Gastrocnemius medialis (tissue), 4 donors: Measurements from ENCODE around the gene CDH4. TPM values are rescaled to one million over a fixed set of nuclear protein-coding genes. Genes with fewer than 3 reads are reported as not detected.

Experiments
- ATAC-seq, 2 donors: fragments of 150-250 bp; one replicate each; pipeline ENCODE4 v1.9.1; 2016
- DNase-seq, 2 donors: peaks; one replicate each; pipeline ENCODE4 v3.0.0-alpha.2; 2019
- H3K27ac ChIP-seq, 4 donors: fragments of 200-600 bp; sonication (generic); 1 replicate in 1 of 4; 2 replicates in 3 of 4; pipeline ENCODE4 v1.5.1; 2016 to 2018; ENCODE audit warnings: mild to moderate bottlenecking in 2 of 4, moderate library complexity in 1 of 4
- H3K27me3 ChIP-seq, 3 donors: fragments of 200-600 bp; sonication (generic) in 2 of 3; 1 replicate in 1 of 3; 2 replicates in 2 of 3; pipeline versions ENCODE4 v1.5.1 to v1.6.0; 2016 to 2019; ENCODE audit warnings: mild to moderate bottlenecking in 1 of 3, moderate library complexity in 1 of 3
- H3K36me3 ChIP-seq, 2 donors: fragments of 200-600 bp; sonication (generic) in 1 of 2; one replicate each; pipeline ENCODE4 v1.5.1; 2017 to 2018
- H3K4me1 ChIP-seq, 2 donors: fragments of 200-600 bp; sonication (generic) in 1 of 2; one replicate each; pipeline ENCODE4 v1.5.1; 2016 to 2017; ENCODE audit warnings: mild to moderate bottlenecking in 2 of 2
- H3K4me3 ChIP-seq, 4 donors: fragments of 200-600 bp; sonication (generic) in 3 of 4; 1 replicate in 1 of 4; 2 replicates in 3 of 4; pipeline ENCODE4 v1.5.1; 2016 to 2019; ENCODE audit warnings: mild to moderate bottlenecking in 2 of 4
- H3K9me3 ChIP-seq, 3 donors: fragments of 200-600 bp; sonication (generic) in 2 of 3; 1 replicate in 1 of 3; 2 replicates in 2 of 3; pipeline ENCODE4 v1.5.1; 2016 to 2019
- POLR2A ChIP-seq, 2 donors: fragments of 450-650 bp; IDR thresholded peaks; one replicate each; pipeline ENCODE4 v1.6.1; 2017; ENCODE audit warnings: antibody characterized with exemption in 2 of 2, mild to moderate bottlenecking in 2 of 2, moderate library complexity in 2 of 2
- in situ Hi-C, 4 donors: fragments of 200-750 bp; cut with MboI; loops; one replicate each; pipeline versions ENCODE4 v1.15.0 to v1.8.0; 2017; ENCODE audit warnings: low sequenced_read_pairs in 4 of 4
- intact Hi-C: fragments of 100-400 bp; cut with DNase I; formaldehyde crosslinking; loops from one replicate; pipeline ENCODE4 v1.15.1; 2023; ENCODE audit warnings: low total_unique reads
- total RNA-seq, 4 donors: library from RNA; depleted of rRNA; stranded (reverse); fragments of >200 nt; gene quantifications; one replicate each; pipeline versions ENCODE4 v1.1.0 to v1.2.3, GENCODE V29; 2016
- TF ChIP-seq, protein P1 (sequence below), 5 experiments: fragments of 450-650 bp in 3 of 5; fragments of 200-600 bp in 2 of 5; sonication (generic) in 2 of 5; IDR thresholded peaks in 4 of 5; conservative IDR thresholded peaks in 1 of 5; 1 replicate in 4 of 5; 2 replicates in 1 of 5; pipeline ENCODE4 v1.5.1; 2016 to 2019; ENCODE audit warnings: antibody characterized with exemption in 5 of 5, mild to moderate bottlenecking in 3 of 5, moderate library complexity in 3 of 5

CDH4 gene
- total RNA-seq, 4 donors from 2014 or later, result 0.38 to 1.2 (median 0.86) TPM

DNA sequence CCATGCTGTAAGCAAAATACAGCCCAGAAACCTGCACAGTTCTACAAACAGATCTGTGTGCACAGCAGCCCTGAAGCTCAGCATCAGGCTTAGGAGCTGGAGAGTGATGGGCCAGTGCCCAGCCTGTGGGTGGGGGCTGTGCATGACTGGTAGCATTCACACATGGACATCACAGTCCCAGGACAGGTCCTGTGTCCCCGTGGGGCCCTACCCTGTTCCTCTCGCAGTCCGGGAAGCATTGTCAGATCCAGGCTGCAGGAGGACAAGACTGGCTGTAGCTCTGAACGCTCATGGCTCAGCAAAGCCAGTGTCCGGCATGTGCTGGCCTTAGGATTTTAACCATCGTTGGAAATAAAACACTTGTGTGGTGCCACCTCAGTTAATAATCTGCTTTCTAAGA is 234.1 kb downstream of the CDH4 start:
- no peaks in the 10 kb centered on the region for H3K9me3 ChIP-seq
- DNase-seq (no peak), ATAC-seq (no peak)
- H3K27ac ChIP-seq, result no peak overlapping the region
- intact Hi-C loops (no loop called here), in situ Hi-C loops (no loop called here)
- no peaks in the 10 kb centered on the region for H3K27me3 ChIP-seq
- no peaks in the 10 kb centered on the region for H3K4me1 ChIP-seq
- no peak overlapping the region for H3K4me3 ChIP-seq
- no peaks in the 10 kb centered on the region for H3K36me3 ChIP-seq
- no peak for TF ChIP-seq POLR2A (IDR thresholded peaks at IDR 0.05)
- TF ChIP-seq, protein P1, sequence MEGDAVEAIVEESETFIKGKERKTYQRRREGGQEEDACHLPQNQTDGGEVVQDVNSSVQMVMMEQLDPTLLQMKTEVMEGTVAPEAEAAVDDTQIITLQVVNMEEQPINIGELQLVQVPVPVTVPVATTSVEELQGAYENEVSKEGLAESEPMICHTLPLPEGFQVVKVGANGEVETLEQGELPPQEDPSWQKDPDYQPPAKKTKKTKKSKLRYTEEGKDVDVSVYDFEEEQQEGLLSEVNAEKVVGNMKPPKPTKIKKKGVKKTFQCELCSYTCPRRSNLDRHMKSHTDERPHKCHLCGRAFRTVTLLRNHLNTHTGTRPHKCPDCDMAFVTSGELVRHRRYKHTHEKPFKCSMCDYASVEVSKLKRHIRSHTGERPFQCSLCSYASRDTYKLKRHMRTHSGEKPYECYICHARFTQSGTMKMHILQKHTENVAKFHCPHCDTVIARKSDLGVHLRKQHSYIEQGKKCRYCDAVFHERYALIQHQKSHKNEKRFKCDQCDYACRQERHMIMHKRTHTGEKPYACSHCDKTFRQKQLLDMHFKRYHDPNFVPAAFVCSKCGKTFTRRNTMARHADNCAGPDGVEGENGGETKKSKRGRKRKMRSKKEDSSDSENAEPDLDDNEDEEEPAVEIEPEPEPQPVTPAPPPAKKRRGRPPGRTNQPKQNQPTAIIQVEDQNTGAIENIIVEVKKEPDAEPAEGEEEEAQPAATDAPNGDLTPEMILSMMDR (IDR thresholded peaks at IDR 0.05 in 4 of 5, conservative IDR thresholded peaks at IDR 0.05 in 1 of 5), result no peak

DNA sequence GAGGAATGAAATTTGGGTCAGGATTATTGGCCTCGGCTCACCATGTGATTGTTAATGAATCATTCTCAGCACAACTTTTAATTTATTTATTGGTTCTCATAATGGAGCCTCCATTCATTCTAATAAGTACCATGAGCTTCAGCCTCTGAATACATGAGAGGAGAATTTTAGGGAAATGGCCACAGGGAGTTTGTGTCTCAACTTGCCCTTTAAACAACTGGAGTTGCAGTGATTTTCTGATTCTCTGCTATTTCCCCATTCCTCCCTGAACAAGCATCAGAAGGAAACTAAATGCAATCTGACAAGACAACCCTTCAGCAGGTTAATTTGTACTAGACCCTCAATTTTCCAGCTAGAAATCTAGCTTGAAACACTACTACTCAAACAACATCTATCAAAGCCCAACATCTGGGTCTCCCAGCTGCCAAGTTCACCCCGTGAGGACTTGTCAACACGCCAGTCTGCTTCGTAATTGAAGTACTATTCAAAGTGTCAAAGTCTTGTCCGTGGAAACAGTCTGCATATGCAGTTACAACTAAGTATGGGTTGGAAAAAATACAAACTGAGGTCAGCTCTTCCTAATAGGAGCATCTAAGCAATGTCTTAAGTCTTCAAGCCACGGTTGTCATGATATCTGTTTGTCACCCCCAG is 235.4 kb downstream of the CDH4 start:
- TF ChIP-seq, protein P1 (IDR thresholded peaks at IDR 0.05 in 4 of 5, conservative IDR thresholded peaks at IDR 0.05 in 1 of 5), result no peak
- TF ChIP-seq POLR2A (IDR thresholded peaks at IDR 0.05), result no peak
- DNase-seq (no peak), ATAC-seq (no peak)
- Histone ChIP-seq H3K4me1 (no peaks in the 10 kb centered on the region), H3K27me3 (no peaks in the 10 kb centered on the region), H3K9me3 (no peaks in the 10 kb centered on the region), H3K36me3 (no peaks in the 10 kb centered on the region), H3K4me3 (no peak overlapping the region), H3K27ac (no peak overlapping the region)
- intact Hi-C loops (no loop called here), in situ Hi-C loops (no loop called here)

DNA sequence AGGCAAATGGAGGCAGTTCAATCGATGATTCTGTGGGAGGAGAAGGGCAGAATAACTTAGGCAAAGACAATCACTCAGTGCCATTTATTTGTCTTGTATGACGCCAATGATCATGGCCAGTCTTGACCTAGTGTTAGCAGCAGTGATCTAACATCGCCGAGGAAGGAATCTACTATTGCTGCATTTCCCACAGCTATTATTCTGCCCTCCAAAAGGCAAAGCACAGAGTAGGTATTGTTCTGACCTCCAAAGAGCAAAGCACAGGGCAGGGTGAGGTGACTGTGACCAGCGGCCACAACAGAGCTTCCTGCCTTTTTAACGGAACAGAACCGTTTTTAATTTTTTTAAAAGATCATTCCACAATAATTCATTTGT is 235.9 kb downstream of the CDH4 start:
- no peaks in the 10 kb centered on the region for H3K9me3 ChIP-seq
- H3K4me3 ChIP-seq, result no peak overlapping the region
- intact Hi-C loops (no loop called here), in situ Hi-C loops (no loop called here)
- H3K27me3 ChIP-seq, result no peaks in the 10 kb centered on the region
- no peak for ATAC-seq
- H3K36me3 ChIP-seq, result no peaks in the 10 kb centered on the region
- TF ChIP-seq, protein P1 (IDR thresholded peaks at IDR 0.05 in 4 of 5, conservative IDR thresholded peaks at IDR 0.05 in 1 of 5), result no peak
- no peak for TF ChIP-seq POLR2A (IDR thresholded peaks at IDR 0.05)
- no peak overlapping the region for H3K27ac ChIP-seq
- DNase-seq, result no peak
- no peaks in the 10 kb centered on the region for H3K4me1 ChIP-seq

DNA sequence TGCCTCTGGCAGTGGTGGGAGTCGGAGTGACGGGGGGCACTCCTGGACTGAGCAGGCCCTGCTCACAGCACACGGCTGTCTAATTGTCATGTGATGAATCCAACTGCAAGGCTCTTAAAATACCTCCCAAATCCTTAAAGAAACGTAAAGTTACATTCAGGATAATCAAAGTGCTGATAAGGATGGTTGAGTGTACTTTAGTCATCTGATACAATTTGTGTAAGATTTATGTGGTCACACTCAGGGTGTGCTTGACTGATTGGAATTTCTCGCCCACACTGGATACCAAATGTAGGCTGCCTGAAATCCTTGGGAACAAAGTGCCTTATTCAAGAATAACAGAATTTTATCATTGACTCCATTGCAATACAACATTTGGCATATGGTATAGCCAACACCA is 238.7 kb downstream of the CDH4 start:
- Histone ChIP-seq H3K4me1 (no peaks in the 10 kb centered on the region), H3K9me3 (no peaks in the 10 kb centered on the region), H3K27me3 (no peaks in the 10 kb centered on the region), H3K36me3 (no peaks in the 10 kb centered on the region), H3K27ac (no peak overlapping the region), H3K4me3 (no peak overlapping the region)
- DNase-seq (no peak), ATAC-seq (no peak)
- intact Hi-C loops (no loop called here), in situ Hi-C loops (no loop called here)
- TF ChIP-seq, protein P1 (IDR thresholded peaks at IDR 0.05 in 4 of 5, conservative IDR thresholded peaks at IDR 0.05 in 1 of 5), result no peak
- no peak for TF ChIP-seq POLR2A (IDR thresholded peaks at IDR 0.05)

DNA sequence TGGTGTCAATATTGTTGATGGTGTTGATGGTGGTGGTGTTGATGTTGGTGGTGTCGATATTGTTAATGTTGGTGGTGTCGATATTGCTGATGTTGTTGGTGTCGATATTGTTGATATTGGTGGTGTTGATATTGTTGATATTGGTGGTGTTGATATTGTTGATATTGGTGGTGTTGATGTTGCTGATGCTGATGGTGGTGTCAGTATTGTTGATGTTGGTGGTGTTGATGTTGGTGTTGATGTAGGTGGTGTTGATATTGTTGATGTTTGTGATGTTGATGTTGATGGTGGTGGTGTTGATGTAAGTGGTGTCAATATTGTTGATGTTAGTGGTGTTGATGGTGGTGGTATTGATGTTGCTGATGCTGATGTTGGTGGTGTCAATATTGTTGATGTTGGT is 240.0 kb downstream of the CDH4 start:
- no peak for TF ChIP-seq POLR2A (IDR thresholded peaks at IDR 0.05)
- TF ChIP-seq, protein P1 (IDR thresholded peaks at IDR 0.05 in 4 of 5, conservative IDR thresholded peaks at IDR 0.05 in 1 of 5), result no peak
- H3K4me1 ChIP-seq, result no peaks in the 10 kb centered on the region
- DNase-seq (no peak), ATAC-seq (no peak)
- intact Hi-C loops (no loop called here), in situ Hi-C loops (no loop called here)
- no peaks in the 10 kb centered on the region for H3K9me3 ChIP-seq
- no peaks in the 10 kb centered on the region for H3K27me3 ChIP-seq
- no peak overlapping the region for H3K27ac ChIP-seq
- H3K4me3 ChIP-seq, result no peak overlapping the region
- H3K36me3 ChIP-seq, result no peaks in the 10 kb centered on the region
